A549 (cell line): ENCODE results near the gene ANKRD50. TPM values are rescaled to one million over a fixed set of nuclear protein-coding genes. Genes with fewer than 3 reads are reported as not detected.

ENCODE experiments used
- ATAC-seq, 2 experiments: fragments of 200-7000 bp in 1 of 2; fragments of >200 bp in 1 of 2; cut with Nextera tagmentation in 1 of 2; cut with Tn5 transposase in 1 of 2; 3 replicates each; pipeline versions ENCODE4 v1.8.0 to v1.9.1; 2018 to 2020; ENCODE audit warnings: mild to moderate bottlenecking in 1 of 2, moderate library complexity in 1 of 2
- CTCF ChIA-PET: fragments of 300-600 bp; sonication (Branson Sonifier 250); formaldehyde crosslinking; extraction: SDS; loops from one replicate; lab custom pipeline; 2021; ENCODE audit warnings: antibody characterized with exemption, inconsistent platforms; lab: Yijun Ruan, JAX
- POLR2A ChIA-PET: fragments of 350-600 bp; formaldehyde crosslinking; extraction: SDS; loops from one replicate; lab custom pipeline; 2021; ENCODE audit warnings: antibody characterized with exemption, inconsistent platforms; lab: Yijun Ruan, JAX
- DNase-seq, 2 experiments: peaks; one replicate each; pipeline versions ENCODE4 v3.0.0 to v3.0.0-alpha.2; 2011 to 2016; ENCODE audit warnings: low read depth in 1 of 2, low spot score in 1 of 2
- FAIRE-seq: peaks from 2 replicates; lab custom pipeline; 2011; peaks lifted over from hg19 to GRCh38; lab: Jason Lieb, UNC
- H3K27ac ChIP-seq, 2 experiments: fragments of >200 bp; sonication (Bioruptor Twin); formaldehyde crosslinking; 3 replicates each; pipeline ENCODE4 v1.5.1; 2016 to 2017
- H3K4me1 ChIP-seq: fragments of >200 bp; sonication (Bioruptor Twin); formaldehyde crosslinking; 3 replicates; pipeline ENCODE4 v1.6.1; 2016
- H3K4me2 ChIP-seq: fragments of >200 bp; sonication (Bioruptor Twin); formaldehyde crosslinking; 3 replicates; pipeline ENCODE4 v1.6.1; 2016
- H3K4me3 ChIP-seq: fragments of >200 bp; sonication (Bioruptor Twin); formaldehyde crosslinking; 3 replicates; pipeline ENCODE4 v1.5.1; 2016
- H3K9me3 ChIP-seq: fragments of >200 bp; sonication (Bioruptor Twin); formaldehyde crosslinking; 3 replicates; pipeline ENCODE4 v1.6.1; 2016
- CBX8 ChIP-seq: fragments of 200-600 bp; sonication (generic); IDR thresholded peaks from 2 replicates; pipeline ENCODE4 v1.6.1; 2016
- CTCF ChIP-seq: fragments of >200 bp; sonication (Bioruptor Twin); formaldehyde crosslinking; IDR thresholded peaks from 3 replicates; pipeline ENCODE4 v1.5.1; 2016
- EHF ChIP-seq: fragments of 250-450 bp; sonication (Bioruptor Pico); IDR thresholded peaks from 2 replicates; pipeline ENCODE4 v1.5.0; 2020; ENCODE audit warnings: mild to moderate bottlenecking
- EP300 ChIP-seq, 2 experiments: fragments of >200 bp; sonication (Bioruptor Twin); formaldehyde crosslinking; IDR thresholded peaks; 2 replicates in 1 of 2; 3 replicates in 1 of 2; pipeline ENCODE4 v1.6.1; 2016 to 2017
- GATA3 ChIP-seq: IDR thresholded peaks from 2 replicates; pipeline ENCODE4 v1.6.1; 2012; ENCODE audit warnings: borderline replicate concordance
- HDAC2 ChIP-seq: fragments of 200-600 bp; sonication (generic); IDR thresholded peaks from 2 replicates; pipeline ENCODE4 v1.6.1; 2016
- HOXA7 ChIP-seq: fragments of 250-450 bp; sonication (Bioruptor Pico); IDR thresholded peaks from 2 replicates; pipeline ENCODE4 v1.5.0; 2020; ENCODE audit warnings: mild to moderate bottlenecking, moderate library complexity
- HOXB13 ChIP-seq: fragments of 250-450 bp; sonication (Bioruptor Pico); IDR thresholded peaks from 2 replicates; pipeline ENCODE4 v1.5.0; 2020; ENCODE audit warnings: low read depth, mild to moderate bottlenecking, moderate library complexity
- JUN ChIP-seq, 2 experiments: fragments of >200 bp; sonication (Bioruptor Twin); formaldehyde crosslinking; IDR thresholded peaks; 2 replicates in 1 of 2; 3 replicates in 1 of 2; pipeline ENCODE4 v1.6.1; 2016 to 2017
- JUNB ChIP-seq: fragments of >200 bp; sonication (Bioruptor Twin); formaldehyde crosslinking; IDR thresholded peaks from 2 replicates; pipeline ENCODE4 v1.6.1; 2016
- KDM5A ChIP-seq: fragments of 200-600 bp; sonication (generic); IDR thresholded peaks from 2 replicates; pipeline ENCODE4 v1.6.1; 2016; ENCODE audit warnings: antibody characterized with exemption, mild to moderate bottlenecking
- MAFK ChIP-seq: fragments of 450-650 bp; IDR thresholded peaks from 2 replicates; pipeline ENCODE4 v1.6.1; 2014; ENCODE audit not compliant: partially characterized antibody
- NFE2L2 ChIP-seq: fragments of 150-350 bp; conservative IDR thresholded peaks from 2 replicates; pipeline ENCODE4 v1.6.1; 2014; ENCODE audit warnings: low read length
- NPAS2 ChIP-seq: fragments of 250-450 bp; sonication (Bioruptor Pico); IDR thresholded peaks from 2 replicates; pipeline ENCODE4 v1.8.0; 2022; ENCODE audit warnings: mild to moderate bottlenecking, moderate library complexity, borderline replicate concordance
- PBX3 ChIP-seq: IDR thresholded peaks from 2 replicates; pipeline ENCODE4 v1.6.1; 2012
- POLR2A ChIP-seq: IDR thresholded peaks from 2 replicates; pipeline ENCODE4 v1.6.1; 2012; ENCODE audit warnings: mild to moderate bottlenecking, low read length
- POLR2AphosphoS2 ChIP-seq: conservative IDR thresholded peaks from 2 replicates; pipeline ENCODE4 v1.6.1; 2012; ENCODE audit warnings: low read length, improper control_type of control experiment, inconsistent platforms
- RARB ChIP-seq: fragments of 250-450 bp; sonication (Bioruptor Pico); IDR thresholded peaks from 2 replicates; pipeline ENCODE4 v1.8.0; 2021; ENCODE audit warnings: mild to moderate bottlenecking, moderate library complexity
- RCOR1 ChIP-seq: fragments of 150-350 bp; IDR thresholded peaks from 2 replicates; pipeline ENCODE4 v1.6.1; 2014; ENCODE audit warnings: antibody characterized with exemption, low read length, low read depth
- SREBF2 ChIP-seq: fragments of 450-650 bp; IDR thresholded peaks from 2 replicates; pipeline ENCODE4 v1.6.1; 2014; ENCODE audit warnings: mild to moderate bottlenecking, moderate library complexity
- TFCP2L1 ChIP-seq: fragments of 250-450 bp; sonication (Bioruptor Pico); IDR thresholded peaks from 2 replicates; pipeline ENCODE4 v1.5.0; 2021; ENCODE audit warnings: mild to moderate bottlenecking
- TP53 ChIP-seq: fragments of 250-450 bp; sonication (Bioruptor Pico); IDR thresholded peaks from 2 replicates; pipeline ENCODE4 v1.5.0; 2021; ENCODE audit warnings: mild to moderate bottlenecking, moderate library complexity
- ZC3H11A ChIP-seq: fragments of 450-650 bp; IDR thresholded peaks from 2 replicates; pipeline ENCODE4 v1.6.1; 2014; ENCODE audit warnings: antibody characterized with exemption, mild to moderate bottlenecking
- ZFP36 ChIP-seq: fragments of 450-650 bp; IDR thresholded peaks from 2 replicates; pipeline ENCODE4 v1.6.1; 2014; ENCODE audit warnings: borderline replicate concordance; ENCODE audit not compliant: partially characterized antibody
- ZSCAN20 ChIP-seq: fragments of 250-450 bp; sonication (Bioruptor Pico); IDR thresholded peaks from 2 replicates; pipeline ENCODE4 v1.8.0; 2022; ENCODE audit warnings: mild to moderate bottlenecking, moderate library complexity
- WGBS: methylation state at CpG from one replicate; pipeline ENCODE4 v1.1.6; 2017; ENCODE audit errors: missing lambda C conversion rate; 5-methylcytosine and 5-hydroxymethylcytosine counted together
- polyA plus RNA-seq, 4 experiments: library from polyadenylated mRNA; depleted of rRNA in 3 of 4; stranded (reverse); fragments of >200 nt; fragmentation: RNase III in 1 of 4; extraction: RNeasy Plus Mini Kit Qiagen cat#74134 plus additional on column Dnase treatment in 1 of 4; gene quantifications; 2 replicates in 3 of 4; 3 replicates in 1 of 4; pipeline ENCODE4 v1.2.3, GENCODE V29; 2011 to 2017
- TF ChIP-seq, protein P1 (sequence below): fragments of 200-600 bp; sonication (generic); IDR thresholded peaks from 2 replicates; pipeline ENCODE4 v1.6.1; 2016; ENCODE audit warnings: antibody characterized with exemption, mild to moderate bottlenecking, moderate library complexity
- TF ChIP-seq, protein P2 (sequence below): IDR thresholded peaks from 2 replicates; pipeline ENCODE4 v1.6.1; 2012; ENCODE audit warnings: low read depth, borderline replicate concordance
- TF ChIP-seq, protein P3 (sequence below): IDR thresholded peaks from 2 replicates; pipeline ENCODE4 v1.6.1; 2012
- TF ChIP-seq, protein P4 (sequence below): fragments of >200 bp; sonication (Bioruptor Twin); formaldehyde crosslinking; IDR thresholded peaks from 2 replicates; pipeline ENCODE4 v1.6.1; 2016

Gene ANKRD50
- polyA plus RNA-seq, 2 of the 4 experiments (the other 2 are of a cell fraction): 6.5 to 13.0 TPM

- DNase-seq: no peak
- Histone ChIP-seq H3K4me3 (no peak overlapping the region), H3K27ac (no peak overlapping the region), H3K9me3 (no peaks in the 10 kb centered on the region), H3K4me1 (no peaks in the 10 kb centered on the region), H3K4me2 (no peak overlapping the region)
- POLR2A ChIA-PET: no interaction called here
- CTCF ChIA-PET: no interaction called here
- WGBS: 64% methylated on average over 1 of the region's 1 CpG
- TF ChIP-seq HDAC2 (no peak), ZFP36 (no peak), PBX3 (no peak), TFCP2L1 (CRISPR knock-in tag) (no peak), JUN (IDR thresholded peaks at IDR 0.05) (no peak), CBX8 (no peak), ZC3H11A (no peak), JUNB (no peak), CTCF (no peak), TP53 (CRISPR knock-in tag) (no peak)
- TF ChIP-seq, protein P1, sequence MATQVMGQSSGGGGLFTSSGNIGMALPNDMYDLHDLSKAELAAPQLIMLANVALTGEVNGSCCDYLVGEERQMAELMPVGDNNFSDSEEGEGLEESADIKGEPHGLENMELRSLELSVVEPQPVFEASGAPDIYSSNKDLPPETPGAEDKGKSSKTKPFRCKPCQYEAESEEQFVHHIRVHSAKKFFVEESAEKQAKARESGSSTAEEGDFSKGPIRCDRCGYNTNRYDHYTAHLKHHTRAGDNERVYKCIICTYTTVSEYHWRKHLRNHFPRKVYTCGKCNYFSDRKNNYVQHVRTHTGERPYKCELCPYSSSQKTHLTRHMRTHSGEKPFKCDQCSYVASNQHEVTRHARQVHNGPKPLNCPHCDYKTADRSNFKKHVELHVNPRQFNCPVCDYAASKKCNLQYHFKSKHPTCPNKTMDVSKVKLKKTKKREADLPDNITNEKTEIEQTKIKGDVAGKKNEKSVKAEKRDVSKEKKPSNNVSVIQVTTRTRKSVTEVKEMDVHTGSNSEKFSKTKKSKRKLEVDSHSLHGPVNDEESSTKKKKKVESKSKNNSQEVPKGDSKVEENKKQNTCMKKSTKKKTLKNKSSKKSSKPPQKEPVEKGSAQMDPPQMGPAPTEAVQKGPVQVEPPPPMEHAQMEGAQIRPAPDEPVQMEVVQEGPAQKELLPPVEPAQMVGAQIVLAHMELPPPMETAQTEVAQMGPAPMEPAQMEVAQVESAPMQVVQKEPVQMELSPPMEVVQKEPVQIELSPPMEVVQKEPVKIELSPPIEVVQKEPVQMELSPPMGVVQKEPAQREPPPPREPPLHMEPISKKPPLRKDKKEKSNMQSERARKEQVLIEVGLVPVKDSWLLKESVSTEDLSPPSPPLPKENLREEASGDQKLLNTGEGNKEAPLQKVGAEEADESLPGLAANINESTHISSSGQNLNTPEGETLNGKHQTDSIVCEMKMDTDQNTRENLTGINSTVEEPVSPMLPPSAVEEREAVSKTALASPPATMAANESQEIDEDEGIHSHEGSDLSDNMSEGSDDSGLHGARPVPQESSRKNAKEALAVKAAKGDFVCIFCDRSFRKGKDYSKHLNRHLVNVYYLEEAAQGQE: no peak
- TF ChIP-seq, protein P2, sequence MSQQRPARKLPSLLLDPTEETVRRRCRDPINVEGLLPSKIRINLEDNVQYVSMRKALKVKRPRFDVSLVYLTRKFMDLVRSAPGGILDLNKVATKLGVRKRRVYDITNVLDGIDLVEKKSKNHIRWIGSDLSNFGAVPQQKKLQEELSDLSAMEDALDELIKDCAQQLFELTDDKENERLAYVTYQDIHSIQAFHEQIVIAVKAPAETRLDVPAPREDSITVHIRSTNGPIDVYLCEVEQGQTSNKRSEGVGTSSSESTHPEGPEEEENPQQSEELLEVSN: no peak
- no peak for FAIRE-seq
- ATAC-seq: no peak
Measured at GRCh38 chr4:124736526-124736925, 24.0 kb upstream of the ANKRD50 start.

DNA sequence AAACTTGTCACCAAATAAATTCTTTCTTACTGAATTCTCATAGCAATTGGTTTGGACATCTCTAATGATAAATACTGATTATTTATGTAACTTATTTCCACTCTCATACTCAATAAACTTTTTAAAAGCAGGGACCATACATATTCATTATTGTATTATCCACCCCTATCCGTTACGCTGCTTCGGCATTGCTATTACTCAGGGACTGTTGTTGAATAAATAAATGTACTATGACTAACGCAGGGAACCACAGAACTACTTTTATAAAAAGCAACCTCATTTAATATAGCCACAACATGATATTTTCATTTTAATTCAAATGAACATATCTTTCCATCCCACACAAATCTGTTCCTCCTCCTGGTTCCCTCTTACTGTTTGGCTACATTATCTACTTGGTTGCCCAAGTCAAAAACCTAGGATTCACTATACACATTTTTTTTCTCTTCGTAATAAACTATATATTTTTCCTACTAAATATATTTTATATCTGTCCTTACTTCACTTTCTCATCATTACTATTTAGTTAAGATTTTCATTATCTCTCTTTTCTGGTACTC is 14.9 kb upstream of the ANKRD50 start:
- CTCF ChIA-PET: no interaction called here
- 76% methylated on average over 5 of the region's 5 CpGs for WGBS
- TF ChIP-seq RCOR1 (no peak), SREBF2 (no peak), RARB (CRISPR knock-in tag) (no peak), GATA3 (no peak), EP300 (IDR thresholded peaks at IDR 0.05) (no peak), EHF (CRISPR knock-in tag) (no peak), HOXB13 (no peak), TFCP2L1 (CRISPR knock-in tag) (no peak), NFE2L2 (no peak), KDM5A (no peak), POLR2A (no peak), POLR2AphosphoS2 (no peak), MAFK (no peak), NPAS2 (CRISPR knock-in tag) (no peak), ZSCAN20 (no peak), HOXA7 (CRISPR knock-in tag) (no peak)
- TF ChIP-seq, protein P3, sequence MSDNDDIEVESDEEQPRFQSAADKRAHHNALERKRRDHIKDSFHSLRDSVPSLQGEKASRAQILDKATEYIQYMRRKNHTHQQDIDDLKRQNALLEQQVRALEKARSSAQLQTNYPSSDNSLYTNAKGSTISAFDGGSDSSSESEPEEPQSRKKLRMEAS: no peak
- TF ChIP-seq, protein P4, sequence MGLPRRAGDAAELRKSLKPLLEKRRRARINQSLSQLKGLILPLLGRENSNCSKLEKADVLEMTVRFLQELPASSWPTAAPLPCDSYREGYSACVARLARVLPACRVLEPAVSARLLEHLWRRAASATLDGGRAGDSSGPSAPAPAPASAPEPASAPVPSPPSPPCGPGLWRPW: no peak
- TF ChIP-seq, protein P1: no peak
- TF ChIP-seq, all 56 proteins: peak for 0
- POLR2A ChIA-PET: no interaction called here
- Histone ChIP-seq H3K4me2 (no peak overlapping the region), H3K9me3 (no peaks in the 10 kb centered on the region), H3K27ac (no peak overlapping the region), H3K4me1 (no peaks in the 10 kb centered on the region), H3K4me3 (no peak overlapping the region)
- no peak for FAIRE-seq
- no peak for DNase-seq
- no peak for ATAC-seq
